IMR-90 (cell line): Measurements from ENCODE around the gene DUS1L.

ENCODE experiments used
- BHLHE40 ChIP-seq: fragments of 150-350 bp; IDR thresholded peaks from 2 replicates; pipeline ENCODE4 v1.6.1; 2016; ENCODE audit warnings: mild to moderate bottlenecking, low read depth, low read length
- CHD1 ChIP-seq: IDR thresholded peaks from 2 replicates; pipeline ENCODE4 v1.6.1; 2012; ENCODE audit warnings: low read depth, low read length, improper control_type of control experiment
- CTCF ChIP-seq: conservative IDR thresholded peaks from 2 replicates; pipeline ENCODE4 v1.5.1; 2012; ENCODE audit warnings: mild to moderate bottlenecking, low read depth, low read length, improper control_type of control experiment
- FOS ChIP-seq: fragments of 150-350 bp; IDR thresholded peaks from 2 replicates; pipeline ENCODE4 v1.6.1; 2016; ENCODE audit warnings: low read depth, low read length
- MAFK ChIP-seq: IDR thresholded peaks from 2 replicates; pipeline ENCODE4 v1.6.1; 2012; ENCODE audit warnings: low read depth, low read length, improper control_type of control experiment
- MAZ ChIP-seq: IDR thresholded peaks from 2 replicates; pipeline ENCODE4 v1.6.1; 2012; ENCODE audit warnings: low read depth, mild to moderate bottlenecking, low read length, improper control_type of control experiment, moderate library complexity, borderline replicate concordance
- MXI1 ChIP-seq: IDR thresholded peaks from 2 replicates; pipeline ENCODE4 v1.6.1; 2012; ENCODE audit warnings: low read depth, mild to moderate bottlenecking, low read length, moderate library complexity, borderline replicate concordance
- POLR2A ChIP-seq: IDR thresholded peaks from 2 replicates; pipeline ENCODE4 v1.6.1; 2012; ENCODE audit warnings: mild to moderate bottlenecking, low read depth, low read length
- RAD21 ChIP-seq: IDR thresholded peaks from 2 replicates; pipeline ENCODE4 v1.6.1; 2012; ENCODE audit warnings: low read length, improper control_type of control experiment
- RCOR1 ChIP-seq: IDR thresholded peaks from 2 replicates; pipeline ENCODE4 v1.6.1; 2012; ENCODE audit warnings: mild to moderate bottlenecking, low read length, improper control_type of control experiment; ENCODE audit not compliant: insufficient replicate concordance
- RFX5 ChIP-seq: IDR thresholded peaks from 2 replicates; pipeline ENCODE4 v1.8.0; 2012; ENCODE audit warnings: low read depth, mild to moderate bottlenecking, low read length, moderate library complexity
- SMC3 ChIP-seq: fragments of 150-350 bp; IDR thresholded peaks from 2 replicates; pipeline ENCODE4 v1.6.1; 2016; ENCODE audit warnings: low read depth, mild to moderate bottlenecking, antibody characterized with exemption, low read length, moderate library complexity
- USF2 ChIP-seq: fragments of 150-350 bp; IDR thresholded peaks from 2 replicates; pipeline ENCODE4 v1.6.1; 2017; ENCODE audit warnings: mild to moderate bottlenecking, antibody characterized with exemption, low read length, low read depth
- TF ChIP-seq, protein P1 (sequence below): fragments of 150-350 bp; IDR thresholded peaks from 2 replicates; pipeline ENCODE4 v1.6.1; 2016; ENCODE audit warnings: low read depth, mild to moderate bottlenecking, low read length, moderate library complexity, borderline replicate concordance

- TF ChIP-seq CTCF = no peak
- TF ChIP-seq USF2 = no peak
- no peak for TF ChIP-seq POLR2A
- no peak for TF ChIP-seq RAD21
- TF ChIP-seq SMC3 = no peak
- TF ChIP-seq FOS = no peak
- no peak for TF ChIP-seq BHLHE40
- TF ChIP-seq MAZ = no peak
- TF ChIP-seq RCOR1 = no peak
- TF ChIP-seq RFX5 = no peak
- no peak for TF ChIP-seq MXI1
- no peak for TF ChIP-seq CHD1
- no peak for TF ChIP-seq MAFK
- TF ChIP-seq, protein P1, sequence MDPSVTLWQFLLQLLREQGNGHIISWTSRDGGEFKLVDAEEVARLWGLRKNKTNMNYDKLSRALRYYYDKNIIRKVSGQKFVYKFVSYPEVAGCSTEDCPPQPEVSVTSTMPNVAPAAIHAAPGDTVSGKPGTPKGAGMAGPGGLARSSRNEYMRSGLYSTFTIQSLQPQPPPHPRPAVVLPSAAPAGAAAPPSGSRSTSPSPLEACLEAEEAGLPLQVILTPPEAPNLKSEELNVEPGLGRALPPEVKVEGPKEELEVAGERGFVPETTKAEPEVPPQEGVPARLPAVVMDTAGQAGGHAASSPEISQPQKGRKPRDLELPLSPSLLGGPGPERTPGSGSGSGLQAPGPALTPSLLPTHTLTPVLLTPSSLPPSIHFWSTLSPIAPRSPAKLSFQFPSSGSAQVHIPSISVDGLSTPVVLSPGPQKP = no peak
Measured at GRCh38 chr17:82058230-82058854, 7.3 kb downstream of the DUS1L start.
